DND-41 (cell line): ENCODE data around the gene EXOC6.

Experiments used
- ATAC-seq: fragments of 200-7000 bp; cut with Tn5 transposase; 3 replicates; pipeline ENCODE4 v1.9.1; 2021; ENCODE audit warnings: low read depth; ENCODE audit not compliant: insufficient read depth
- DNase-seq: peaks from one replicate; pipeline ENCODE4 v3.0.0-alpha.2; 2020
- H2AFZ ChIP-seq: 2 replicates; pipeline ENCODE4 v1.6.0; 2012; ENCODE audit warnings: low read depth, low read length
- H3K27ac ChIP-seq: 2 replicates; pipeline ENCODE4 v1.5.1; 2012; ENCODE audit warnings: low read length, inconsistent platforms
- H3K27me3 ChIP-seq: fragments of 200-600 bp; sonication (generic); 2 replicates; pipeline ENCODE4 v1.6.0; 2012; ENCODE audit warnings: low read length, mild to moderate bottlenecking, inconsistent platforms; ENCODE audit not compliant: insufficient read depth, poor library complexity
- H3K36me3 ChIP-seq: 2 replicates; pipeline ENCODE4 v1.5.1; 2012; ENCODE audit warnings: low read length, inconsistent platforms; ENCODE audit not compliant: insufficient read depth
- H3K4me1 ChIP-seq: 2 replicates; pipeline ENCODE4 v1.5.1; 2012; ENCODE audit warnings: mild to moderate bottlenecking, low read length; ENCODE audit not compliant: insufficient read depth
- H3K4me2 ChIP-seq: 2 replicates; pipeline ENCODE4 v1.6.0; 2012; ENCODE audit warnings: mild to moderate bottlenecking, moderate library complexity, low read length, inconsistent platforms; ENCODE audit not compliant: insufficient read depth
- H3K4me3 ChIP-seq, 2 experiments: fragments of 200-600 bp in 1 of 2; shearing (Covaris generic) in 1 of 2; 2 replicates each; pipeline ENCODE4 v1.5.1; 2012 to 2016; ENCODE audit warnings: inconsistent platforms in 2 of 2, low read length in 2 of 2, mild to moderate bottlenecking in 2 of 2, low read depth in 1 of 2, moderate library complexity in 1 of 2
- H3K79me2 ChIP-seq: 2 replicates; pipeline ENCODE4 v1.6.0; 2012; ENCODE audit warnings: low read length, inconsistent platforms; ENCODE audit not compliant: insufficient read depth
- H3K9ac ChIP-seq: 2 replicates; pipeline ENCODE4 v1.6.0; 2012; ENCODE audit warnings: low read depth, mild to moderate bottlenecking, inconsistent platforms, low read length, moderate library complexity
- H3K9me3 ChIP-seq: 2 replicates; pipeline ENCODE4 v1.5.1; 2012; ENCODE audit warnings: low read length, moderate library complexity, mild to moderate bottlenecking, inconsistent platforms; ENCODE audit not compliant: insufficient read depth, severe bottlenecking
- H4K20me1 ChIP-seq: 2 replicates; pipeline ENCODE4 v1.6.0; 2012; ENCODE audit warnings: low read length; ENCODE audit not compliant: insufficient read depth
- CTCF ChIP-seq: IDR thresholded peaks from 2 replicates; pipeline ENCODE4 v1.5.1; 2012; ENCODE audit warnings: borderline replicate concordance, low read length, moderate library complexity, mild to moderate bottlenecking; ENCODE audit not compliant: poor library complexity, severe bottlenecking; ENCODE audit errors: extremely low read depth
- EZH2 ChIP-seq: IDR thresholded peaks from 3 replicates; pipeline ENCODE4 v1.6.1; 2012; ENCODE audit warnings: borderline replicate concordance, low read depth, mild to moderate bottlenecking, moderate library complexity, low read length, inconsistent platforms; ENCODE audit not compliant: severe bottlenecking

Gene EXOC6

GRCh38 chr10:93095225-93095624, 246.9 kb downstream of the EXOC6 start:
- no peaks in the 10 kb centered on the region for H3K27me3 ChIP-seq
- H3K79me2 ChIP-seq = no peaks in the 10 kb centered on the region
- H3K4me3 ChIP-seq = no peak overlapping the region
- ATAC-seq = no peak
- no peaks in the 10 kb centered on the region for H4K20me1 ChIP-seq
- no peaks in the 10 kb centered on the region for H3K4me1 ChIP-seq
- H3K36me3 ChIP-seq = no peaks in the 10 kb centered on the region
- H2AFZ ChIP-seq = no peak overlapping the region
- H3K4me2 ChIP-seq = no peak overlapping the region
- H3K9me3 ChIP-seq = no peaks in the 10 kb centered on the region
- DNase-seq = no peak
- no peak overlapping the region for H3K27ac ChIP-seq
- no peak overlapping the region for H3K9ac ChIP-seq
- TF ChIP-seq CTCF (no peak), EZH2 (no peak)

DNA sequence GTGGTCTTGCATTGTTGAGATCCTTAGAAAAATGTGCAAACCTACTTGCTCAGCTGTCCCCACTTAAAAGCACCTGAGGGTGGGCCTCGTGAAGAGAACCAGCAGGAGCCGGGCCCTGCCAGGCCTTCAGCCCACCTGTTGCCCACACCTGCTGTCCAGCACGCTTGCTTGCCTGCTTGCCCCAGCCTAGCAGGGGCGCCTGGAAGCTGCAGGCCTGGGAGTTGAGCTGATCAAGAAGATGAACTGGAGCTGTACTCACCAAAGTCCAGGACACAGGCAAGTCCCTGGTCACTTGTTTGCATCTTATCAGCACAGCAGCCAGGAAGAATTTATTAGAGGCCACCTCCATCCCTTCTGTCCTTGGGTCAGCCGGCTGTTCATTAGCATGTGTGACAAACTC, 248.6 kb downstream of the EXOC6 start:
- H3K9ac ChIP-seq = no peak overlapping the region
- H4K20me1 ChIP-seq = no peaks in the 10 kb centered on the region
- TF ChIP-seq EZH2 = no peak
- TF ChIP-seq CTCF = no peak
- no peaks in the 10 kb centered on the region for H3K4me1 ChIP-seq
- no peak overlapping the region for H3K4me3 ChIP-seq
- DNase-seq = no peak
- no peaks in the 10 kb centered on the region for H3K9me3 ChIP-seq
- no peaks in the 10 kb centered on the region for H3K36me3 ChIP-seq
- H2AFZ ChIP-seq = no peak overlapping the region
- no peak overlapping the region for H3K4me2 ChIP-seq
- no peaks in the 10 kb centered on the region for H3K79me2 ChIP-seq
- no peak overlapping the region for H3K27ac ChIP-seq
- ATAC-seq = no peak
- no peaks in the 10 kb centered on the region for H3K27me3 ChIP-seq

DNA sequence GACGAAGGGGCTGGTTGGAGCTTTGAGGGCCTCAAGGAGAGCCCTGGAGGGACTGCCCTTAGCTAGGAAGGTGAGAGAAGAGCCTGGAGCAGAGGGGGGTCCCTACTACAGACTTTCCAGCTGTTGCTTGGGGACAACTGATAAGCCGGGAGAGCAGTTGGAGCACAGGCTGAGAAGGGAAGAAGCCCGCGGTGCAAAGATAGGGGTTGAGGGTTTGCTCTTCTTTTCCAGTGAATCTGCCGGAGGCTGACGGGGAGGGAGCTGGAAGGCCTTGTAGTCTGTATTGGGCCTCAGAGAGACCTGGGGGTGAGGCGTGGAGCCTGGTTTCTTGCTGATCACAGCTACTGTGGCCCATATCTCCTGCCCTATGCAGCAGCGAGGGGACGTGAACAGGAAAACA, 249.1 kb downstream of the EXOC6 start:
- ATAC-seq = no peak
- no peaks in the 10 kb centered on the region for H3K4me1 ChIP-seq

More for the DNA sequence above, 249.1 kb downstream of the EXOC6 start:
- no peak overlapping the region for H3K9ac ChIP-seq
- no peaks in the 10 kb centered on the region for H3K79me2 ChIP-seq
- TF ChIP-seq CTCF = no peak
- TF ChIP-seq EZH2 = no peak
- H3K27me3 ChIP-seq = no peaks in the 10 kb centered on the region
- no peak overlapping the region for H3K27ac ChIP-seq
- H3K4me3 ChIP-seq = no peak overlapping the region
- H3K9me3 ChIP-seq = no peaks in the 10 kb centered on the region
- H3K36me3 ChIP-seq = no peaks in the 10 kb centered on the region
- no peaks in the 10 kb centered on the region for H4K20me1 ChIP-seq
- H2AFZ ChIP-seq = no peak overlapping the region
- DNase-seq = no peak
- H3K4me2 ChIP-seq = no peak overlapping the region
